GM23248 (cell line): ENCODE results near the gene RFTN1. TPM values are rescaled to one million over a fixed set of nuclear protein-coding genes. Genes with fewer than 3 reads are reported as not detected.

ENCODE experiments used
- DNase-seq: peaks from one replicate; pipeline ENCODE4 v3.0.0-alpha.2; 2015
- H2AFZ ChIP-seq: fragments of 200-600 bp; sonication (generic); 2 replicates; pipeline ENCODE4 v1.6.1; 2016; ENCODE audit warnings: antibody characterized with exemption
- H3F3A ChIP-seq: fragments of 200-600 bp; sonication (generic); 2 replicates; pipeline ENCODE4 v1.6.1; 2016; ENCODE audit warnings: mild to moderate bottlenecking, antibody characterized with exemption, mixed run types; ENCODE audit not compliant: insufficient read depth
- H3K27ac ChIP-seq: fragments of 200-600 bp; sonication (generic); 2 replicates; pipeline ENCODE4 v1.5.1; 2016; ENCODE audit warnings: mild to moderate bottlenecking
- H3K27me3 ChIP-seq: fragments of 200-600 bp; sonication (generic); replicated peaks from 2 replicates; pipeline ENCODE4 v1.6.1; 2016; ENCODE audit warnings: mild to moderate bottlenecking; ENCODE audit not compliant: insufficient read depth
- H3K36me3 ChIP-seq: fragments of 200-600 bp; sonication (generic); 2 replicates; pipeline ENCODE4 v1.6.1; 2016; ENCODE audit warnings: low read depth, mild to moderate bottlenecking
- H3K4me1 ChIP-seq: fragments of 200-600 bp; sonication (generic); 2 replicates; pipeline ENCODE4 v1.6.1; 2016; ENCODE audit warnings: mild to moderate bottlenecking; ENCODE audit not compliant: insufficient read depth
- H3K4me2 ChIP-seq: fragments of 200-600 bp; sonication (generic); one replicate; pipeline ENCODE4 v1.6.1; 2016; ENCODE audit warnings: mild to moderate bottlenecking; ENCODE audit not compliant: unreplicated experiment
- H3K4me3 ChIP-seq: fragments of 200-600 bp; sonication (generic); 2 replicates; pipeline ENCODE4 v1.5.1; 2016; ENCODE audit warnings: mild to moderate bottlenecking
- H3K79me2 ChIP-seq: fragments of 200-600 bp; sonication (generic); 2 replicates; pipeline ENCODE4 v1.6.1; 2016; ENCODE audit warnings: mild to moderate bottlenecking; ENCODE audit not compliant: insufficient read depth
- H3K9ac ChIP-seq: fragments of 200-600 bp; sonication (generic); 2 replicates; pipeline ENCODE4 v1.6.1; 2016; ENCODE audit warnings: mild to moderate bottlenecking
- H3K9me2 ChIP-seq: fragments of 200-600 bp; sonication (generic); 2 replicates; pipeline ENCODE4 v1.6.1; 2016; ENCODE audit warnings: mixed run types, mild to moderate bottlenecking, moderate library complexity; ENCODE audit not compliant: insufficient read depth
- H3K9me3 ChIP-seq: fragments of 200-600 bp; sonication (generic); one replicate; pipeline ENCODE4 v1.6.1; 2017; ENCODE audit warnings: low read depth
- H4K20me1 ChIP-seq: fragments of 200-600 bp; sonication (generic); 2 replicates; pipeline ENCODE4 v1.6.0; 2016; ENCODE audit not compliant: insufficient read depth
- EZH2 ChIP-seq: fragments of 200-600 bp; sonication (generic); IDR thresholded peaks from 2 replicates; pipeline ENCODE4 v1.6.1; 2018; ENCODE audit warnings: antibody characterized with exemption, mild to moderate bottlenecking; ENCODE audit not compliant: insufficient read depth, poor library complexity, severe bottlenecking
- EZH2phosphoT487 ChIP-seq: fragments of 200-600 bp; sonication (generic); IDR thresholded peaks from 2 replicates; pipeline ENCODE4 v1.6.1; 2018; ENCODE audit warnings: antibody characterized with exemption, moderate library complexity, mild to moderate bottlenecking, low read depth; ENCODE audit not compliant: insufficient read depth
- WGBS, 2 experiments: methylation state at CpG; one replicate each; pipeline ENCODE4 v1.1.6; 2015 to 2017; ENCODE audit warnings: low lambda C conversion rate in 2 of 2, low coverage in 1 of 2; ENCODE audit errors: missing lambda C conversion rate in 2 of 2; 5-methylcytosine and 5-hydroxymethylcytosine counted together
- in situ Hi-C: fragments of 300-500 bp; cut with MboI; formaldehyde crosslinking; loops from 2 replicates; pipeline ENCODE4 v1.15.0; 2020
- polyA plus RNA-seq: library from polyadenylated mRNA; unstranded; fragments of >200 nt; fragmentation: Nextera tagmentation; extraction: Ambion mirVana; gene quantifications from 2 replicates; pipeline ENCODE4 v1.2.1, GENCODE V29; 2016
- total RNA-seq: library from RNA; depleted of rRNA; stranded (reverse); fragments of >200 nt; shearing (Covaris generic); gene quantifications from 2 replicates; pipeline ENCODE4 v1.2.3, GENCODE V29; 2014

RFTN1 gene
- total and polyA plus RNA-seq, 2 experiments from 2014 or later, result 43.1 to 77.7 TPM

DNA sequence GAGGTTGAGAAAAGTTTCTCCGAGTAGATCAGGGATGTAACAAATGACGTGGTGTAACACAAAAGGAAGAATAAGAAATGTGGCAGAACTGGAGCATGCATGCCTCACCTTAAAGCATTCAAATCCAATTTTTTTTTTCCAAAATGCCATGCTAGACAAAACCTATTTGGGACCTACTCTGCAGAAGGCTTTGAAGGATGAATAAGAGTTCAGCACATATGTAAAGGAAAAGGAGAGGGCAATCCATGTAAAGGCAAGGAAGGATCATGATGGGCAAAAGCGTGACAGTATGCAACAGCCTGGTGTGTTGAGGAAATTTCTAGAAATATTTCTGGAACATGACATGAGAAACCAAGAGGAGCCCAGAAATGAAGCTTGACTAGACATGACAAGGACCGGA, 132.1 kb downstream of the RFTN1 start:
- DNase-seq, result no peak
- Histone ChIP-seq H3K36me3 (peaks cover 6% of the 10 kb centered on the region; the same call in 1 of the 2 replicates), H4K20me1 (no peaks in the 10 kb centered on the region), H3K9me3 (no peaks in the 10 kb centered on the region), H3K4me3 (no peak overlapping the region), H3K79me2 (peaks cover 32% of the 10 kb centered on the region; the same call in 1 of the 2 replicates), H3F3A (peaks cover 10% of the 10 kb centered on the region; the same call in 1 of the 2 replicates), H3K9ac (no peak overlapping the region), H3K27me3 (no peaks in the 10 kb centered on the region), H3K9me2 (no peaks in the 10 kb centered on the region), H2AFZ (no peak overlapping the region), H3K4me1 (peaks cover 13% of the 10 kb centered on the region; the same call in 1 of the 2 replicates), H3K27ac (no peak overlapping the region), H3K4me2 (no peak overlapping the region)
- in situ Hi-C loops, result no loop called here
- TF ChIP-seq EZH2 (no peak), EZH2phosphoT487 (no peak)
- 94 to 98% methylated on average over 4 of the region's 4 CpGs for whole genome bisulfite sequencing, 2 experiments

DNA sequence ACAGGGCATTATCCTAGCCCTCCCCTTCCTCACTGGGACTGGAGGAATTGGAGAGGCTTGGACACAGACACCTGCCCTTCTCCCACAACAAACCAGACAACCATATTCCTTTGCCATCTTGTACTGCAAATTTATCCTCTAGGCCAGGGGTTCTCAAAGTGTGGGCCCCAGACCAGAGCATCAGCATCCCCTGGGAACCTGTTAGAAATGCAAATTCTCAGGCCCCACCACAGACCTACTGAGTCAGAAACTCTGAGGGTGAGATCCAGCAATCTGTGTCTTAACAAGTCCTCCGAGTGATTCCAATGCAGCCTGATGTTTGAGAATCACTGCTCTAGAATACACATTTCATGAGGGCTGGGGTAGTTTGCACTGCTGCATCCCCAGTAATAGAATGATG, 133.1 kb downstream of the RFTN1 start:
- Histone ChIP-seq H3K27me3 (no peaks in the 10 kb centered on the region), H3K4me3 (no peak overlapping the region), H3K79me2 (peaks cover 24% of the 10 kb centered on the region; the same call in 1 of the 2 replicates), H3K9me3 (no peaks in the 10 kb centered on the region), H2AFZ (no peak overlapping the region), H4K20me1 (no peaks in the 10 kb centered on the region), H3K4me1 (peaks cover 13% of the 10 kb centered on the region; the same call in 1 of the 2 replicates), H3K36me3 (peaks cover 10% of the 10 kb centered on the region; the same call in 1 of the 2 replicates), H3K9ac (no peak overlapping the region), H3F3A (peaks cover 10% of the 10 kb centered on the region; the same call in 1 of the 2 replicates), H3K9me2 (no peaks in the 10 kb centered on the region), H3K27ac (no peak overlapping the region), H3K4me2 (no peak overlapping the region)
- no peak for TF ChIP-seq EZH2phosphoT487
- DNase-seq, result no peak
- 100% methylated on average over 1 of the region's 1 CpG for WGBS, 2 experiments
- in situ Hi-C loops, result no loop called here

DNA sequence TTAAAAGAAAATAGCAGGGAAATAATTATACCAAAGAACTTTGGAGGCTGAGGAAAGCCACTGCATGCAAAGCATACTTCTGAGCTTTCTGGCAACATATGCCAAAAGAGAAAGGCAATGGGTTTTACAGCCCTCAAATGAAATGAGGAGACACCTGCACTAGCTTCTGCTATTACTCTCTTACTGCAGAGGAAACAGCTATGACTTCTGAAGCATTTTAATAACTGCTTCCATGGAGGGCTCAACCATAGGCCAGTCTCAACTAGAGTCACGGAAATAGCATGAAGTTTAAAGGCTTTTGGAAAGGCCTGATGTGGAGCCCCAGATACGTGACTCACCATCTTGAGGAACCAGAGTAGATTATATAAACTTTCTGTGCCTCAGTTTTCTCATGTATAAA, 133.7 kb downstream of the RFTN1 start:
- Histone ChIP-seq H2AFZ (no peak overlapping the region), H3K4me2 (no peak overlapping the region), H3K9me2 (no peaks in the 10 kb centered on the region), H4K20me1 (no peaks in the 10 kb centered on the region), H3K9me3 (no peaks in the 10 kb centered on the region), H3K9ac (no peak overlapping the region), H3K79me2 (peaks cover 18% of the 10 kb centered on the region; the same call in 1 of the 2 replicates), H3K27me3 (no peaks in the 10 kb centered on the region), H3F3A (peaks cover 10% of the 10 kb centered on the region; the same call in 1 of the 2 replicates), H3K4me1 (peaks cover 13% of the 10 kb centered on the region; the same call in 1 of the 2 replicates), H3K4me3 (no peak overlapping the region), H3K27ac (no peak overlapping the region), H3K36me3 (peaks cover 12% of the 10 kb centered on the region; the same call in 1 of the 2 replicates)
- no peak for TF ChIP-seq EZH2phosphoT487
- 100% methylated on average over 2 of the region's 2 CpGs for WGBS, 2 experiments
- in situ Hi-C loops, result no loop called here
- DNase-seq, result no peak

DNA sequence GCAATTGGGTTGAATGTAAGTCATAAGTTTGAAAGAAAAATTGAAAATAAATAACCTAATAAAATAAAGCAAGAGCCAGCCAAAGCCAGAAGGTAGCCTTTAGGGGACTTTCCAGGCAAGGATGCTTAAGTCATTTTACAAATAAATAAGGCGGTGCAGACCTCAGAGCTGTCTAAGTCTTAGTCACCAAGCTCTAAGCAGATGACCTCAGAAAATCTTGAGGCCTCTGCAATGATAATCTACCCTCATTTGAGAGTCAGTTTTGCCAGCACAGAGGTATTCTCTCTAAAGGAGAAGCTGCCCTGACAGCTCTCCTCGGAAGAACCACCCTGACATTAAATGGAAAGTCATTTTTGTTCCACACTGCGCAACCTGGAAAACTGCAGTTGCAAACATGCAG, 134.6 kb downstream of the RFTN1 start:
- peaks cover 12% of the 10 kb centered on the region; the same call in 1 of the 2 replicates for H3K36me3 ChIP-seq
- no peak overlapping the region for H3K9ac ChIP-seq
- H3K4me2 ChIP-seq, result no peak overlapping the region
- peaks cover 10% of the 10 kb centered on the region; the same call in 1 of the 2 replicates for H3F3A ChIP-seq
- H4K20me1 ChIP-seq, result no peaks in the 10 kb centered on the region
- H3K4me3 ChIP-seq, result no peak overlapping the region
- H3K27ac ChIP-seq, result peak overlapping the region; percentile 39; the same call in 1 of the 2 replicates
- H3K4me1 ChIP-seq, result peaks cover 13% of the 10 kb centered on the region; the same call in 1 of the 2 replicates
- peak; percentile 84 for DNase-seq
- TF ChIP-seq EZH2phosphoT487 (no peak), EZH2 (no peak)
- peaks cover 11% of the 10 kb centered on the region; the same call in 1 of the 2 replicates for H3K79me2 ChIP-seq
- in situ Hi-C loops, result no loop called here
- 57 to 60% methylated on average over 3 of the region's 3 CpGs for WGBS, 2 experiments
- H3K9me3 ChIP-seq, result no peaks in the 10 kb centered on the region
- H3K9me2 ChIP-seq, result no peaks in the 10 kb centered on the region
- no peaks in the 10 kb centered on the region for H3K27me3 ChIP-seq
- no peak overlapping the region for H2AFZ ChIP-seq
